ENCODE measurements around the gene ZNF709.
A peak's percentile ranks its signal among the peaks of the same experiment; 100 is the strongest.
"Not testable (repeated sequence)": the region's sequence is repeated elsewhere in the genome, so short reads cannot be mapped to it uniquely, and the experiment has no call there.

ZNF709 gene

DNA sequence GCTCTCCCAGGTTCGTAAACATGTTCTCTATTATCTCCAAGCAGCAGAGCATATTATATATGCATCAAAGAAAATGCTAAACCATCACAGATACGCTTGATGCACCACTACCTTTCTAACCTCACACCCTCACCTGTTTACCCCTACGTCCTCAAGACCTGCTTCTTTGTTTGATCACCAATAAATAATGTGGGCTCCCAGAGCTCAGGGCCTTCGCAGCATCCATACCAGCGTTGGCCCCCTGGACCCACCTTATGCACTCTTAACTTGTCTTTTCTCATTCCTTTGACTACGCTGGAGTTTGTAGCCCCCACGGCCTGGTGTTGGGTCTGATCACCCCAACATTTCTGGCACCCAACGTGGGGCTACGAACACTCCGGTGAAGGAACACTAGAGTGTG, 33.8 kb downstream of the ZNF709 start:
- DNase-seq = no peak

DNA sequence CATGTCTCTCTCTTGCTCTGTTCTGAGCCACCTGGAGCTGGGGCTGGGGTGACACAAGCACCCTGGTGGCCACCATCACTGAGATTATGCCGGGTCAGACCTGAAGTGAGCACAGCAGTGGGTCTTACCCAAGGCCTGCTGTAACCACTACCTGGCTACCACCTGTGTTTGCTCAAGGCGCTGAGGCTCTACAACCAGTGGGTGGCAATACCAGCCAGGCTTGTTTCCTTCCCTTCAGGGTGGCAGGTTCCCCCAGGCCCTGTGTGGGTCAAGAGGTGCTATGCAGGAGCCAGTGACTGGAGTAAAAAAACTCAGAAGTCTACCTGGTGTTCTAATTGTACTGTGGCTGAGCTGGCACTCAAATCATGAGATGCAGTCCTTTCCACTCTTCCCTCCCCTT, 35.8 kb downstream of the ZNF709 start:
- no peak for DNase-seq

DNA sequence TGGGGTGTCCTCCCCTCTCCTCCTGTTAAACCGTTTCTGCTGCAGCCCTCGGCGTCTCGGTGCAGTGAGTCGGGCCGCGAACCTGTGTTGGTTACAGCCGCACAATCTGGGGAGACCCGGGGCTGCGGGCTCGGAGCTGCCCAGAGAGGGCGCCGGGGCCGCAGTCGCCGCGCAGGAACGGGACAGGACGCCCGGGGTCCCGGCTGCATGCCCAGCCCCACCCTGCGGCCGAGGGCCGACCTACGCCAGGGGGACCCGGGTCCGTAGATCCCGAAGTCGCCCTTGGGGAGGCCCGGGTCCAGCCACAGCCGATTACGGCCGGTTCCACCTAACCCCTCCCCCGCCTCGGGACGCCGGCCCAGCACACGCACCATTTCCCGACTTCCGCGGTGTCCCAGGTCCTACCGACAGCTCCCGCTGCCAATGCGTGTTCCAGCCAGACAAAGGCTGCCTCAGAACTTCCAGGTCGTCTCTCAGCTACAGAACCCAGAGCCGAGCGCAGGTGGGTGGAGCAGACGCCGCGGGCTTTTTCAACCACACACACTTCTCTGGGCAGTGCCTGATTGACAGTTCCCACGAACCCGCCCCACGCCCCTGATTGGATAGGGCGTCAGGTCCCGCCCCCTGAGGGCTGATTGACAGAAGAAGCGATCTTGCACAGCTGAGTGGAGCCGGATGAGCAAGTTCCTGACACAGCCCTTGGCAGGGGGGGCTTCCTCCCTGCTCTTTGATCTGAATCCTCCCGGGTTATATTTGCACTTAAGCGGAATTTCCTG, 43.9 kb downstream of the ZNF709 start, which contains the start of gene ZNF443:
TSS of gene ZNF443 (minus strand) at position 481 of the 776 bp plus-strand sequence. CDS start at position 374, 107 bp downstream.
- peak; percentile 96 for DNase-seq

DNA sequence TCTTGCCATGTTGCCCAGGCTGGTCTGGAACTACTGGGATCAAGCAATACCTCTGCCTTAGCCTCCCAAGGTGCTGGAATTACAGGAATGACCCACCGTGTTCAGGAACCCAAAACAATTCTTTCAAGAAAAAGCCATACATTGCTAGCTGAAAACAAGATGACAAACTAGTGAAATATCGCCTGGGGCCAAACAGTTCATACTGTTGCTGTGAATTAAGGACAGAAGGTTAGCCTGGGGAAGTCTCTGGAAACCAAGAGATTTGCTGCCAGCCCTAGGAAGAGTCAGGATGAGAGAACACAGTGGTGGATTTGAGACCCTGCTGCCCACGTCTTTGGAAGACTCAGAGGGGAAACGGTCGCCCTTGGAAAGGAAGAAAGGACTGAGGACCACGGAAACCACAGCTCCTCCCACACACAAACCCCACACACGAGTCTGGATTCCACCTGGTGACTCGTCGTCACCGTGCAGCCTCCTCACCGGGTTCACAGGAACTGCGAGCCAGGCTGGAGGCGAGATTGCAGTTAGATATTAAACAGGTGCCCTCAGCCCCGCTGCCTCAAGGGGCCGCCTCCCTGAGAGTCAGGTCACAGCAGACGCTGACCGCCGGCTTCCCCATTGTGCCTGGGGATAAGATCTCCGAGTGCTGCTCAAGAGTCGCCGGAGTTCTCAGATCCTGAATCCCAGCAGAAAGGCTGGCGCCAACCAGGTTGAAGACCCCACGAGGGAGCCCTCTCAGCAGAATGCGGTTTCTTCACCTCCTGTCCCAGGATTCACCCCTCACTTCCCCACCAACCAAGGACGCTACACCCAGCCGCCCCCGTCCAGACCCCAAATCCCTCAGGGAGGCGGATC, 44.7 kb downstream of the ZNF709 start:
- DNase-seq = peak; percentile 2

DNA sequence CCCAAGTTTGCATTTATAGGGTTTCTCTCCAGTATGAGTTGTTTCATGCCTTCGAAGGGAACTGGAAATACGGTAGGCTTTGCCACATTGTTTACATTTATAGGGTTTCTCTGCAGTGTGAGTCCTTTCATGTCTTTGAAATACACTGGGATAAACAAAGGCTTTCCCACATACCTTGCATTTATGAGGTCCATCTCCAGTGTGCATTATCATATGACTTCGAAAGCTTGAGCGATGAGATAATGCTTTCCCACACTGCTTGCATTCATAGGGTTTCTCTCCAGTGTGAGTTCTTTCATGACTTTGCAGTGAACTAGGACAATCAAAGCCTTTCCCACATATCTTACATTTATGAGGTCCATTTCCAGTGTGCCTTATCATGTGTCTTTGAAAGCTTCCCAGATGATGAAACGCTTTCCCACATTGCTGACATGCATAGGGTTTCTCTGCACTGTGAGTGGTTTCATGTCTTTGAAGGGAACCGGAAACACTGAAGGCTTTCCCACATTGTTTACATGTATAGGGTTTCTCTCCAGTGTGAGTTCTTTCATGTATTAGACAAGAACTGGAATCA, 53.8 kb downstream of the ZNF709 start:
- not testable (repeated sequence) for DNase-seq

DNA sequence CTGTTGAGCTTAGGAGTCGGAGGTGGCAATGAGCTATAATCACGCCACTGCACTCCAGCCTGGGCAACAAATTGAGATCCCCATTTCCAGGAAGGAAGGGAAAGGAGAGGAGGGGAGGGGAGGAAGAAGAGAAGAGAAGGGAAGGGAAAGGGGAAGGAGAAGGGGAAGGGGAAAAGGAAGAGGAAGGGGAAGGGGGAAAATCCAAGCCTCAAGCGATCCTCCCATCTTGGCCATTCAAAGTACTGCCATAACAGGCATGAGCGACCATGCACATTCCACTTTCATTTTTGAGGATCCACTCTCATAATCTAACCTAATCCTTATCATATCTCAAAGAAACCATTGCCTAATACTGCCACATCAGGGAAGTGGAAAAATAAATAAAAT, 58.7 kb downstream of the ZNF709 start:
- no peak for DNase-seq

DNA sequence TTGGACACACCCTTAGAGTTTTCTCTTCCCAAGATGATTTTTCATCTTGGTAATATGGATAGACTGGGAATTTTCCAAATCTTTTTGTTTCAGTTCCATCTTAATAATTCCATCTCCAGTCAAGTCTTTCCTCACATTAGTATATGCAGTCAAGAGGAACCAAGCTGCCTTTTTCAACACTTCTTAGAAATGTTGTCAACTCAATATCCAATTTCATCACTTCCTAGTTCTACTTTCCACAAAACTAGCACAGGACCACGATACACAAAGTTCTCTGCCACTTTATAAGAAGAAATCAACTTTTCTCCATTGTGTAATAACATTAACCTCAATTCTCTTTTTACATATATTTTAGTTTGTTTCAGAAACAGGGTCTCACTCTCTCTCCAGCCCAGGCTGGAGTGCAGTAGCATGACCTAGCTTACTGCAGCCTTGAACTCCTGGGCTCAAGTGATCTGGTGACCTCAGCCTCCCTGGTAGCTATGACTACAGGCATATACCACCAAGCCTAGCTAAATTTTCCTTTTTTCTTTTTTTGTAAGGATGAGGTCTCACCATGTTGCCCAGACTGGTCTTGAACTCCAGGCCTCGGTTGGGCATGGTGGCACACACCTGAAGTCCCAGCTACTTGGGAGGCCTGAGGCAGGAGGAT, 59.3 kb downstream of the ZNF709 start:
- DNase-seq = no peak

DNA sequence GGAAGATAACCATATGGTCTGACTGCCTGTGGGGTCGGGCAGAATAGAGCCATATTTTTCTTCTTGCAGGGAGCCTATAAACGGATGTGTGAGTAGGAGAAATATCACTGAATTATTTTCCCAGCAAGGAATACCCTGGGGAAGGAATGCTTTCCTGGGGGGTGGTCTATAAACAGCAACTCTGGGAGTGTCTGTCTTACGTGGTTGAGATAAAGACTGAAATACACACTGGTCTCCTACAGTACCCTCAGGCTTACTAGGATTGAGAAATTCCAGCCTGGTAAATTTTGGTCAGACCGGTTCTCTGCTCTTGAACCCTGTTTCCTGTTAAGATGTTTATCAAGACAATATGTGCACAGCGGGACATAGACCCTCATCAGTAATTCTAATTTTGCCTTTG, 67.3 kb downstream of the ZNF709 start:
- not testable (repeated sequence) for DNase-seq

DNA sequence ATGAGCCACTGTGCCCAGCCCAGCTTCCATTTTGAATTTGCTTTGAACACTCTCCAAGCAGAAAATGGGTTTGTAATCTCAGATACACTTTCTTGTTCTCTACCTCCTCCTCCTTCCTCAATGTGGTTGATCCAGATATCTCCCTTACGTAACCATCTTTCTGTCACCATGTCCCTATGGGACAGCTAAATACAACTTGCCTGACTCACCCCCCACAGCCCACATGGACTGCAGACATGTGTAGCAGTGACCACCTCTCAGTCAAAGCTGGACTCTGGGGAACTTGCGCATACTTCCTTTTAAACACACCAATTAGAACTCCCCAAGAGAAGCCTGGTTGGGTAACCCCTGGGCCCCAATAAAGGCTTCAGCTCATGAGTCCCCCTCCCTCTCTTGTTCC, 72.7 kb downstream of the ZNF709 start:
- no peak for DNase-seq

Measured in GDM1 (cell line).